GM18505 (cell line): ENCODE measurements around the gene POC1A.
A peak's percentile ranks its signal among the peaks of the same experiment; 100 is the strongest.

Source experiments
- ATAC-seq: cut with Tn5 transposase; IDR thresholded peaks from one replicate; pipeline ENCODE4 v1.9.1; 2021; ENCODE audit not compliant: unreplicated experiment
- POLR2A ChIP-seq: IDR thresholded peaks from 4 replicates; pipeline ENCODE4 v1.6.1; 2011; ENCODE audit warnings: borderline replicate concordance; ENCODE audit not compliant: insufficient read depth, insufficient read length; ENCODE audit errors: extremely low read depth

Gene POC1A

GRCh38 chr3:52055537-52056351, 98.5 kb downstream of the POC1A start:
- TF ChIP-seq POLR2A = peak; percentile 29
- ATAC-seq = peak; percentile 18

DNA sequence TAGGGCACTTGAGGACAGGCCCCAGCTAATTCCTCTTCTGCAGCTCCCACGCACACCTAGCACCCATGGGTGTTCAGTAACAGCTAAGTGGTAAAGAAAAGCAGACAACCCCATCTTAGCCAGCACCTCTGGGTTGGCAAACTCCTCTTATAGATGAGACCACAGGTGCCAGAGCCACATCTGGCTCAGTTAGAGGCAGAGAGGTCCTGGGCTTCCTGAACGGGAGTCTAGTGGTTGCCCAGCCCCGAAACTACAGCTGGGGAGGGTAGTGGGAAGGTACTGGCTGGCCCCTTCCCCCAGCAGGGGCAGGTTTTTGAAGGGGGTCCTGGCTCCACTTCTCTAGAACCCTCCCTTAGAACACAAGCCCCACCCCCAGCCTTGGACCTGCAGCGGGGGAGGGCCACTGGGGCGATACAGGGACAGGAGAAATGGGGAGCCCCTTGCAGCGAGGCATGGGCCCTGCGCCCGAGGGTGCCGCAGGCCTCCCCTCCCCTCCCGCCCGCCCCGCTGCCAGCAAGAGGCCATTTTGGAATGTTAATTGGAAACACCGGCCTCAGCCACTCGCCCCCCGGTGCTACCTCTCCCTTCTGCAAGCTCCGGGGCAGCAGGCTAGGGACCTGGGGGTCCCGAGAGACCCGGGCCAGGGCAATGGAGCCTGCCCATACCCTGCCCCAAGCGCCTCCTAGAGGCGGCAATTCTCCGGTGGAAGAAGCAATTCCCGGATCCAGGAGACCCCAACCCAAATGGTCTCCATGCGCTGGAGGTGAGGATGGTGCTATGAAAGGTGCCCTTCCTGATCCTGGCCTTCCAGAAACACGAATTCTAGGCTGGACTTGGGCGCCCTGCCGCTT, 99.3 kb downstream of the POC1A start:
- TF ChIP-seq POLR2A = no peak
- no peak for ATAC-seq

- TF ChIP-seq POLR2A = no peak
- ATAC-seq = no peak
Measured at GRCh38 chr3:52053307-52054304, 100.6 kb downstream of the POC1A start.

GRCh38 chr3:52052831-52053306, 101.4 kb downstream of the POC1A start:
- ATAC-seq = no peak
- no peak for TF ChIP-seq POLR2A

GRCh38 chr3:52051444-52051843, 102.8 kb downstream of the POC1A start:
- no peak for ATAC-seq
- TF ChIP-seq POLR2A = no peak

- no peak for TF ChIP-seq POLR2A
- ATAC-seq = no peak
Measured at GRCh38 chr3:52050571-52050970, 103.7 kb downstream of the POC1A start.

GRCh38 chr3:52049503-52049902, 104.7 kb downstream of the POC1A start:
- ATAC-seq = no peak
- TF ChIP-seq POLR2A = no peak

- no peak for ATAC-seq
- no peak for TF ChIP-seq POLR2A
Measured at GRCh38 chr3:52047295-52047960, 106.8 kb downstream of the POC1A start.

GRCh38 chr3:52046902-52047239, 107.4 kb downstream of the POC1A start:
- ATAC-seq = no peak
- TF ChIP-seq POLR2A = no peak

- no peak for ATAC-seq
- TF ChIP-seq POLR2A = no peak
Measured at GRCh38 chr3:52046186-52046901, 107.9 kb downstream of the POC1A start.

DNA sequence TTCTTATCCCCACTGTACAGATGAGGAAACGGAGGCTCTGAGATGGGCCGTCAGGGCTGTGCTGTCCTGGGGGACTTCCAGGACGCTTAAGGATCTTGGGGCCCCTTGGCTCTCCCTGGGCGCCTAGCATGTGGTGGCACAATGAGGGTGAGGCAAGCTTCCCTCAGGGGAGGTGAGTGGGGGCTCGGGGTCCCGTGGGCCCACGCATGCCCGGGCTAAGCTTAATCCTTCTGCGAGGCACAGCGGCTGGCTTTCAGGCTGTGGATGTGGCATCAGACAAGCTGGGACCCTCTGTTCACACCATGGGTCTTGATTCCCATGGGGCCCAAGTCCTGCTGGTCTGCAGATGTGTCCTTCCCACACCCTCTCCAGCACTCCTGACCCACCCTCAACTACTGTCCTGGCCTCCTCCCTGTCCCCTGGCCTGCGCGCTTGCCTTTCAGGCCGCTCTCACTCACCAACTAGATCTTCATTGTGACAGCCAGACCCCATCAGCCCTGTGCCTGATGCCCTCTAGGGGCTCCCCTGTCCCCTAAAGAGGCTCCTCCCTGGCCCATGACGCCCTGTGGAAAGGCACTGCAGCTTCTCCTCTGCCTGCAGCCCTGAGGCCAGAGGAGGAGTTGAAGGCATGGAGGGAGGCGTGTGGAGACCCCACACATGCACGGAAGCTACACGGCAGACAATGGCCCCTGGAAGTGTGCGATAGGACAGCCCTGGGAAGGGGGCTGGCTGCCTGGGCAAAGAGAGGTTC, 109.2 kb downstream of the POC1A start:
- no peak for ATAC-seq
- TF ChIP-seq POLR2A = no peak
